Suprapubic skin (tissue), 4 donors: ENCODE measurements around the gene PGM1.

Experiments
- CTCF ChIP-seq, 2 donors: fragments of 200-600 bp in 1 of 2; fragments of 450-650 bp in 1 of 2; sonication (generic) in 1 of 2; IDR thresholded peaks; one replicate each; pipeline ENCODE4 v1.5.1; 2016 to 2019; ENCODE audit warnings: antibody characterized with exemption in 2 of 2, mild to moderate bottlenecking in 1 of 2, moderate library complexity in 1 of 2
- EP300 ChIP-seq: sonication (generic); formaldehyde crosslinking; IDR thresholded peaks from one replicate; pipeline ENCODE4 v1.6.1; 2017; ENCODE audit warnings: antibody characterized with exemption
- POLR2AphosphoS5 ChIP-seq, 3 donors: sonication (generic); formaldehyde crosslinking; IDR thresholded peaks; one replicate each; pipeline ENCODE4 v1.6.1; 2017; ENCODE audit warnings: antibody characterized with exemption in 3 of 3

GRCh38 chr1:63678200-63678599, 85.0 kb downstream of the PGM1 start:
- TF ChIP-seq CTCF (IDR thresholded peaks at IDR 0.05) (no peak), EP300 (no peak), POLR2AphosphoS5 (IDR thresholded peaks at IDR 0.05) (no peak)
